Mesenchymal stem cell (in vitro differentiated cells and primary cell): ENCODE data around the gene HLCS.

ENCODE experiments used
- DNase-seq: peaks from one replicate; pipeline ENCODE4 v3.0.0-alpha.2; 2013
- H2AFZ ChIP-seq: one replicate; pipeline ENCODE4 v1.6.1; 2013; ENCODE audit warnings: low read depth, mild to moderate bottlenecking, control low read depth, inconsistent platforms, low read length, moderate library complexity
- H2AK5ac ChIP-seq: 2 replicates; pipeline ENCODE4 v1.6.1; 2013; ENCODE audit warnings: low read length, moderate library complexity, mild to moderate bottlenecking, inconsistent platforms; ENCODE audit not compliant: severe bottlenecking
- H2BK120ac ChIP-seq: one replicate; pipeline ENCODE4 v1.6.1; 2013; ENCODE audit warnings: low read depth, mild to moderate bottlenecking, inconsistent platforms, low read length, moderate library complexity
- H2BK12ac ChIP-seq, 2 experiments: one replicate each; pipeline ENCODE4 v1.6.1; 2013; ENCODE audit warnings: inconsistent platforms in 2 of 2, low read length in 2 of 2, mild to moderate bottlenecking in 2 of 2, moderate library complexity in 2 of 2, control low read depth in 1 of 2
- H2BK15ac ChIP-seq: one replicate; pipeline ENCODE4 v1.6.1; 2013; ENCODE audit warnings: mild to moderate bottlenecking, low read depth, inconsistent platforms; ENCODE audit not compliant: poor library complexity, severe bottlenecking
- H2BK5ac ChIP-seq: 2 replicates; pipeline ENCODE4 v1.6.1; 2013; ENCODE audit warnings: low read depth, mild to moderate bottlenecking, low read length, control low read depth, inconsistent platforms; ENCODE audit not compliant: poor library complexity, severe bottlenecking
- H3K14ac ChIP-seq, 2 experiments: one replicate each; pipeline ENCODE4 v1.6.1; 2013; ENCODE audit warnings: inconsistent platforms in 2 of 2, low read length in 2 of 2, control low read depth in 1 of 2, mild to moderate bottlenecking in 1 of 2, moderate library complexity in 1 of 2
- H3K18ac ChIP-seq, 2 experiments: one replicate each; pipeline ENCODE4 v1.6.1; 2013; ENCODE audit warnings: inconsistent platforms in 2 of 2, low read length in 2 of 2, control low read depth in 1 of 2, low read depth in 1 of 2, mild to moderate bottlenecking in 1 of 2
- H3K23ac ChIP-seq, 2 experiments: one replicate each; pipeline ENCODE4 v1.6.1; 2013; ENCODE audit warnings: inconsistent platforms in 2 of 2, low read length in 2 of 2, mild to moderate bottlenecking in 2 of 2, moderate library complexity in 2 of 2, control low read depth in 1 of 2
- H3K27ac ChIP-seq: 2 replicates; pipeline ENCODE4 v1.5.1; 2013; ENCODE audit warnings: mild to moderate bottlenecking, moderate library complexity, low read length, control low read depth, inconsistent platforms; ENCODE audit not compliant: poor library complexity, severe bottlenecking
- H3K27me3 ChIP-seq, 2 experiments: 2 replicates each; pipeline versions ENCODE4 v1.6.1 to v1.7.0; 2013; ENCODE audit warnings: low read length in 2 of 2, mild to moderate bottlenecking in 2 of 2, moderate library complexity in 2 of 2, control low read depth in 1 of 2, inconsistent platforms in 1 of 2; ENCODE audit not compliant: control insufficient read depth in 1 of 2, insufficient read depth in 1 of 2
- H3K36me3 ChIP-seq, 2 experiments: 2 replicates each; pipeline versions ENCODE4 v1.6.1 to v1.7.0; 2013; ENCODE audit warnings: low read length in 2 of 2, control low read depth in 1 of 2, inconsistent platforms in 1 of 2, low read depth in 1 of 2, mild to moderate bottlenecking in 1 of 2; ENCODE audit not compliant: insufficient read depth in 2 of 2, control insufficient read depth in 1 of 2
- H3K4ac ChIP-seq, 2 experiments: one replicate each; pipeline ENCODE4 v1.6.1; 2013; ENCODE audit warnings: inconsistent platforms in 2 of 2, low read length in 2 of 2, mild to moderate bottlenecking in 2 of 2, moderate library complexity in 2 of 2, control low read depth in 1 of 2, low read depth in 1 of 2
- H3K4me1 ChIP-seq: 2 replicates; pipeline ENCODE4 v1.6.1; 2013; ENCODE audit warnings: low read depth, low read length, control low read depth; ENCODE audit not compliant: control insufficient read depth, insufficient read depth
- H3K4me2 ChIP-seq: 2 replicates; pipeline ENCODE4 v1.6.1; 2013; ENCODE audit warnings: low read length, mild to moderate bottlenecking, inconsistent platforms; ENCODE audit not compliant: poor library complexity, severe bottlenecking
- H3K4me3 ChIP-seq, 2 experiments: 2 replicates each; pipeline versions ENCODE4 v1.5.1 to v1.7.0; 2013; ENCODE audit warnings: low read length in 2 of 2, mild to moderate bottlenecking in 2 of 2, control low read depth in 1 of 2, low read depth in 1 of 2; ENCODE audit not compliant: insufficient read depth in 1 of 2
- H3K79me1 ChIP-seq: replicated peaks from 2 replicates; pipeline ENCODE4 v1.6.1; 2013; ENCODE audit warnings: mild to moderate bottlenecking, control low read depth, low read length, inconsistent platforms; ENCODE audit not compliant: poor library complexity, severe bottlenecking
- H3K9ac ChIP-seq: 2 replicates; pipeline ENCODE4 v1.7.0; 2013; ENCODE audit warnings: mild to moderate bottlenecking, low read length, moderate library complexity
- H3K9me3 ChIP-seq: 2 replicates; pipeline ENCODE4 v1.7.0; 2013; ENCODE audit warnings: mild to moderate bottlenecking, low read length; ENCODE audit not compliant: control insufficient read depth
- H4K8ac ChIP-seq: one replicate; pipeline ENCODE4 v1.6.1; 2013; ENCODE audit warnings: inconsistent platforms, mild to moderate bottlenecking, low read length, moderate library complexity
- H4K91ac ChIP-seq: one replicate; pipeline ENCODE4 v1.6.1; 2013; ENCODE audit warnings: mild to moderate bottlenecking, low read length, inconsistent platforms
- WGBS: methylation state at CpG from one replicate; pipeline ENCODE4 v1.1.7; 2013; ENCODE audit warnings: mixed read lengths; 5-methylcytosine and 5-hydroxymethylcytosine counted together

The HLCS gene

DNA sequence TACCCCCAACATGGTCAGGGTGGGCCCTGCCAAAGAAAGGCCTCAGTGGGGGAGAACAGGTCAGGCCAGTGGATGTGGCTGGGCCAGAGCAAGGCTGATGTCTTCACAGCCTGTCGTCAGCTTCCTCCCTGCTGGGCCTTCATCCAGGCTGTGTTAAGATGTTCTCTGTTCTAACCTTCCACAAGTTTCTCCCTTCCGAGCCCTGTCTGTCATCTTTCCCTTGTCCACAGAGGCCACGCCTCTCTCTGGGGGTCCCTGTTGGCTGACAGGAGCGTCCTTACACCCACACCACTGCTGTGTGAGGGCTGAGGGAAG is 231.3 kb downstream of the HLCS start:
- no peaks in the 10 kb centered on the region for H3K9me3 ChIP-seq
- no peak overlapping the region for H3K23ac ChIP-seq
- 81% methylated on average over 3 of the region's 4 CpGs for WGBS
- H4K91ac ChIP-seq = no peak overlapping the region
- no peak overlapping the region for H3K4me2 ChIP-seq
- no peak overlapping the region for H2AK5ac ChIP-seq
- H3K36me3 ChIP-seq = peaks cover 0 to 6% of the 10 kb centered on the region in 2 experiments
- H3K27ac ChIP-seq = no peak overlapping the region
- no peak overlapping the region for H3K18ac ChIP-seq
- H3K9ac ChIP-seq = no peak overlapping the region
- no peak overlapping the region for H3K4me3 ChIP-seq
- no peak for DNase-seq
- peaks cover 21 to 26% of the 10 kb centered on the region in 2 experiments for H3K27me3 ChIP-seq
- peaks cover 4% of the 10 kb centered on the region for H3K4me1 ChIP-seq
- H2BK5ac ChIP-seq = no peak overlapping the region
- H2BK15ac ChIP-seq = no peak overlapping the region
- H3K79me1 ChIP-seq = no peaks in the 10 kb centered on the region
- H2BK12ac ChIP-seq = no peak overlapping the region
- no peak overlapping the region for H2AFZ ChIP-seq
- no peak overlapping the region for H2BK120ac ChIP-seq
- H3K4ac ChIP-seq = no peak overlapping the region
- no peak overlapping the region for H4K8ac ChIP-seq
- no peak overlapping the region for H3K14ac ChIP-seq

DNA sequence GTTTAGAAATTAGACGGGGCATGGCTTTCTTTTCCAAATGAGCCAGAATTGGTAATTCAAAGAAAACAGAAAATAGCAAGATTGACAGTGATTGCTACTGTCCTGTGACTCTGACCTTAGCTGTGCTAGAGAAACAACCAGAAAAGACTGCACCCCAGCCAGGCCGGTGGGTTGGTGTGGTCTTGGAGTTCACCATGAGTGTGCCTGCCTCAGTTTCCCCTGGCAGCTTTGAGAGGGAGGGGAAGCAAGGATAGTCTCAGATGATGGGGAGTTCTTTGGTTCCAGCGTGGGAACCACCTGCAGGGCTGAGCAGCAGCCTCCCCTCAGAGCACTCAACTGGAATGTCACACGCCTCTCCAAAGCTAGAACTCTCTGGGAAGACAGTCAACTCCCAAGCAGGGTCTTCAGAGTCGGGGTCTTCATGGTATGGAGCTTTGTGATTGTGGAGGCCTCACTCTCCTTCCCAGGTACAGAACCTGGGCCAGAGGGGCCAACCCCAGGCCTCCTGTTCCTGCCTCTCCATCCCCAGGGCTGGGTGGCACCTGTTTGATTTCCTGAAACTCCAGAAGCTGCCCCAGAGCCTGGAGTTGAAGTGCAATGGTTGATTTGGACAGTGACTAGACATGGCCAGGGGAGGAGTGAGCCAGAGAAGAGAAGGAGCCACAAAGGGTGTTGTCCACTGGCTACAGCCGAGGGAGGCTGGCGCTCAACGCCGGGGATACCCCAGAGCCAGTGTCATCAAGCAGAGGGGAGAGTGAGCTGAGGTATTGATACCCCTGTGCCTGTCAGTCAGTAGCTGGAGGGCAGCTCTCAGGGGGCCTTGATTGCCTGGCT is 231.9 kb downstream of the HLCS start:
- no peaks in the 10 kb centered on the region for H3K79me1 ChIP-seq
- H3K4ac ChIP-seq = no peak overlapping the region
- peaks cover 5% of the 10 kb centered on the region for H3K4me1 ChIP-seq
- H3K27ac ChIP-seq = no peak overlapping the region
- H4K91ac ChIP-seq = no peak overlapping the region
- H3K36me3 ChIP-seq = peaks cover 0 to 6% of the 10 kb centered on the region in 2 experiments
- no peak overlapping the region for H2BK5ac ChIP-seq
- no peak overlapping the region for H2AFZ ChIP-seq
- H3K23ac ChIP-seq = no peak overlapping the region
- H2BK120ac ChIP-seq = no peak overlapping the region
- peaks cover 27 to 32% of the 10 kb centered on the region in 2 experiments for H3K27me3 ChIP-seq
- DNase-seq = no peak
- WGBS = 91% methylated on average over 7 of the region's 9 CpGs
- no peak overlapping the region for H3K18ac ChIP-seq
- no peak overlapping the region for H4K8ac ChIP-seq
- H3K9ac ChIP-seq = no peak overlapping the region
- no peak overlapping the region for H2BK12ac ChIP-seq
- no peak overlapping the region for H2AK5ac ChIP-seq
- H2BK15ac ChIP-seq = no peak overlapping the region
- H3K14ac ChIP-seq = no peak overlapping the region
- no peak overlapping the region for H3K4me3 ChIP-seq
- H3K4me2 ChIP-seq = no peak overlapping the region
- H3K9me3 ChIP-seq = no peaks in the 10 kb centered on the region

DNA sequence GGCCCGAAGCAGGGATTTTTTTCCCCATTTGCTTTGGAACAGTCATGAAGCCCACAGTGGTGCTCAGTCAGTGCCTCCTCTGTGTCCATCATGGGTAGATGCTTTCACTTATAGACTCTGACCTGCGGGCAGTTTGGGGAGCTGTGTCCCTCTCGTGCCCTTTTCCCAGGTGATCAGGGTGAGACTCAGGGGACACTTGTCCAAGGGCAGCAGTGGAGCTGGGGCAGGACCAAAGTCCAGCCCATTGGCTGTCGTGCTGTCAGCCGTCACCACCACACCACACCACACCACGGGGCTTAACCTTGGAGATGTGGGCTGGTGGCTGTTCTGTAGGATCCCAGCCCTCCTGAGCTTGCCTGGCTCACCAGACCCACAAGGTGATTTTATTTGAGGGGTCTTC is 232.6 kb downstream of the HLCS start:
- H3K4me1 ChIP-seq = peaks cover 5% of the 10 kb centered on the region
- no peak overlapping the region for H3K27ac ChIP-seq
- H3K9me3 ChIP-seq = no peaks in the 10 kb centered on the region
- H3K23ac ChIP-seq = no peak overlapping the region
- no peak overlapping the region for H3K4ac ChIP-seq
- no peak overlapping the region for H4K91ac ChIP-seq
- no peak overlapping the region for H3K4me3 ChIP-seq
- no peak overlapping the region for H2BK15ac ChIP-seq
- H4K8ac ChIP-seq = no peak overlapping the region
- H3K9ac ChIP-seq = no peak overlapping the region
- H3K4me2 ChIP-seq = no peak overlapping the region
- 96% methylated on average over 5 of the region's 6 CpGs for WGBS
- H2BK12ac ChIP-seq = no peak overlapping the region
- no peak for DNase-seq
- H3K27me3 ChIP-seq = peaks cover 32 to 33% of the 10 kb centered on the region in 2 experiments
- no peak overlapping the region for H2AK5ac ChIP-seq
- peaks cover 0 to 6% of the 10 kb centered on the region in 2 experiments for H3K36me3 ChIP-seq
- H3K79me1 ChIP-seq = no peaks in the 10 kb centered on the region
- no peak overlapping the region for H2AFZ ChIP-seq
- H2BK120ac ChIP-seq = no peak overlapping the region
- H3K18ac ChIP-seq = no peak overlapping the region
- H2BK5ac ChIP-seq = no peak overlapping the region
- H3K14ac ChIP-seq = no peak overlapping the region

DNA sequence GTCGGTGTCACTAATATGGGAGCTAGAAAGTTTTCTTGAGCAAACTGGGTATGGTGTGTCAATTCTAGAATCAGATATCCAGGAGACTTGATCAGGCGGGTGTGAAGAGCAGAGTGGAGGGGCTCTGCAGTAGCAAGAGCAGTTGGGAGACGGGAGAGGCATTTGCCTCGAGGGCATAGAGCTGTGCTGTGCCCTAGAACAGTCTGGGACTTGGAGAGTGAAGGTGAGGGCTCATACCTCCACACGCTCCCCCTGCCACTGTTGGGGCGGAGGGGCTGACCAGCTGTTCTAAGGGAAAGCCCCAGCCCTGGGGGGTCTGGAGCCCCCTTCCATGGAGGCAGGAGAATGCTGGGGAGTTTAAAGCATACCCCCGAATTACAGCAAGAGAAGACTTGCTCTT is 233.7 kb downstream of the HLCS start:
- H4K91ac ChIP-seq = no peak overlapping the region
- no peak for DNase-seq
- H3K18ac ChIP-seq = no peak overlapping the region
- H2BK5ac ChIP-seq = no peak overlapping the region
- WGBS = 77% methylated on average over 7 of the region's 7 CpGs
- peaks cover 38 to 44% of the 10 kb centered on the region in 2 experiments for H3K27me3 ChIP-seq
- H4K8ac ChIP-seq = no peak overlapping the region
- H3K14ac ChIP-seq = no peak overlapping the region
- peaks cover 11% of the 10 kb centered on the region for H3K4me1 ChIP-seq
- peaks cover 0 to 9% of the 10 kb centered on the region in 2 experiments for H3K36me3 ChIP-seq
- no peak overlapping the region for H2AFZ ChIP-seq
- no peak overlapping the region for H2BK12ac ChIP-seq
- H3K27ac ChIP-seq = no peak overlapping the region
- H3K9ac ChIP-seq = no peak overlapping the region
- H3K9me3 ChIP-seq = no peaks in the 10 kb centered on the region
- H3K4ac ChIP-seq = no peak overlapping the region
- no peak overlapping the region for H2BK120ac ChIP-seq
- H2BK15ac ChIP-seq = no peak overlapping the region
- H2AK5ac ChIP-seq = no peak overlapping the region
- H3K4me2 ChIP-seq = no peak overlapping the region
- no peaks in the 10 kb centered on the region for H3K79me1 ChIP-seq
- H3K23ac ChIP-seq = no peak overlapping the region
- H3K4me3 ChIP-seq = no peak overlapping the region
